Neural progenitor cell (in vitro differentiated cells): ENCODE data around the gene SLC44A5.

ENCODE experiments used
- CTCF ChIP-seq: fragments of 200-600 bp; sonication (generic); IDR thresholded peaks from 2 replicates; pipeline ENCODE4 v1.5.1; 2017; ENCODE audit warnings: antibody characterized with exemption, mild to moderate bottlenecking
- EZH2 ChIP-seq: fragments of 200-600 bp; sonication (generic); IDR thresholded peaks from 2 replicates; pipeline ENCODE4 v1.6.1; 2017; ENCODE audit warnings: antibody characterized with exemption, mild to moderate bottlenecking, moderate library complexity
- EZH2phosphoT487 ChIP-seq: fragments of 200-600 bp; sonication (generic); IDR thresholded peaks from 2 replicates; pipeline ENCODE4 v1.6.1; 2017; ENCODE audit warnings: antibody characterized with exemption

- no peak for TF ChIP-seq CTCF
- no peak for TF ChIP-seq EZH2
- no peak for TF ChIP-seq EZH2phosphoT487
Observed at GRCh38 chr1:75316230-75316629, 294.7 kb downstream of the SLC44A5 start.
